ENCODE results near the gene SERPINB10.
A peak's percentile ranks its signal among the peaks of the same experiment; 100 is the strongest.

- TF ChIP-seq, protein P1, sequence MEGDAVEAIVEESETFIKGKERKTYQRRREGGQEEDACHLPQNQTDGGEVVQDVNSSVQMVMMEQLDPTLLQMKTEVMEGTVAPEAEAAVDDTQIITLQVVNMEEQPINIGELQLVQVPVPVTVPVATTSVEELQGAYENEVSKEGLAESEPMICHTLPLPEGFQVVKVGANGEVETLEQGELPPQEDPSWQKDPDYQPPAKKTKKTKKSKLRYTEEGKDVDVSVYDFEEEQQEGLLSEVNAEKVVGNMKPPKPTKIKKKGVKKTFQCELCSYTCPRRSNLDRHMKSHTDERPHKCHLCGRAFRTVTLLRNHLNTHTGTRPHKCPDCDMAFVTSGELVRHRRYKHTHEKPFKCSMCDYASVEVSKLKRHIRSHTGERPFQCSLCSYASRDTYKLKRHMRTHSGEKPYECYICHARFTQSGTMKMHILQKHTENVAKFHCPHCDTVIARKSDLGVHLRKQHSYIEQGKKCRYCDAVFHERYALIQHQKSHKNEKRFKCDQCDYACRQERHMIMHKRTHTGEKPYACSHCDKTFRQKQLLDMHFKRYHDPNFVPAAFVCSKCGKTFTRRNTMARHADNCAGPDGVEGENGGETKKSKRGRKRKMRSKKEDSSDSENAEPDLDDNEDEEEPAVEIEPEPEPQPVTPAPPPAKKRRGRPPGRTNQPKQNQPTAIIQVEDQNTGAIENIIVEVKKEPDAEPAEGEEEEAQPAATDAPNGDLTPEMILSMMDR (conservative IDR thresholded peaks at IDR 0.05; ENCODE audit: low read depth, low read length): peak; percentile 61
- TF ChIP-seq EZH2 (IDR thresholded peaks at IDR 0.05; ENCODE audit: low read length, unreplicated experiment) (no peak), EZH2phosphoT487 (IDR thresholded peaks at IDR 0.05; ENCODE audit: borderline replicate concordance, low read length) (no peak)
Observed at GRCh38 chr18:63974991-63975390, 67.2 kb downstream of the SERPINB10 start.
